ENCODE measurements around the gene FOXP1. TPM values are rescaled to one million over a fixed set of nuclear protein-coding genes. Genes with fewer than 3 reads are reported as not detected.

Gene FOXP1
- total and polyA plus RNA-seq, 2 donors from 2014 or later = 6.7 to 87.2 TPM

- Histone ChIP-seq H3K36me3 (ENCODE audit: control insufficient read depth in 2 of 3, insufficient read depth in 3 of 3, low read length in 3 of 3) (no peaks in the 10 kb centered on the region), H3K4me3 (ENCODE audit: low read length in 3 of 3) (no peak overlapping the region), H3K9ac (ENCODE audit: low read length in 3 of 3) (no peak overlapping the region), H3K27ac (ENCODE audit: low read depth in 2 of 2, low read length in 2 of 2) (no peak overlapping the region), H3K27me3 (ENCODE audit: control insufficient read depth, insufficient read depth, low read length) (no peaks in the 10 kb centered on the region), H3K9me3 (ENCODE audit: control insufficient read depth in 2 of 3, insufficient read depth in 1 of 3, low read length in 3 of 3) (no peaks in the 10 kb centered on the region), H3K4me1 (ENCODE audit: control insufficient read depth in 2 of 3, insufficient read depth in 2 of 3, low read depth in 1 of 3, low read length in 3 of 3) (no peaks in the 10 kb centered on the region)
- no peak for DNase-seq
- TF ChIP-seq CTCF (IDR thresholded peaks at IDR 0.05; ENCODE audit: borderline replicate concordance, extremely low read depth, insufficient read depth) = no peak
- intact Hi-C loops (cut with DNase I) = no loop called here
- FAIRE-seq = no peak
Measured at GRCh38 chr3:71142441-71143161, 440.9 kb downstream of the FOXP1 start.

DNA sequence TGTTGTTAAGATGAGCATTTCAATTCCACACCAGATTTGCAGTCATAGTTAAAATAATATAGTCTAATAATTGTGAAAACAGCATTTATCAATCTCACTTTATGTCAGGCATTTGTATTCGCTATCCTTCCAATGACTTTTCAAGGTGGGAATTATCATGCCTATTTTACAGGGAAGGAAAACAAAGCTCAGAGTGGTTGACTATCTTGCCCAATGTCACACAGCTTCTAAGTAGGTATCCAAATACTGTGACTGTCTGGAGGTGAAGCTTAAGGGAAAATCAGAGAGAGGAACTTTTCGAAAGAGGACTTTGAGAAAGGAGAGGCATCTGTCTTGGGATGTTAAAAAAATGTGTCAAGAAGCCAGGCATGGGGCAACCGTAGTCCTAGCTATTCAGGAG lies 443.1 kb downstream of the FOXP1 start:
- no peak for TF ChIP-seq CTCF (IDR thresholded peaks at IDR 0.05; ENCODE audit: borderline replicate concordance, extremely low read depth, insufficient read depth)
- no peak for FAIRE-seq

DNA sequence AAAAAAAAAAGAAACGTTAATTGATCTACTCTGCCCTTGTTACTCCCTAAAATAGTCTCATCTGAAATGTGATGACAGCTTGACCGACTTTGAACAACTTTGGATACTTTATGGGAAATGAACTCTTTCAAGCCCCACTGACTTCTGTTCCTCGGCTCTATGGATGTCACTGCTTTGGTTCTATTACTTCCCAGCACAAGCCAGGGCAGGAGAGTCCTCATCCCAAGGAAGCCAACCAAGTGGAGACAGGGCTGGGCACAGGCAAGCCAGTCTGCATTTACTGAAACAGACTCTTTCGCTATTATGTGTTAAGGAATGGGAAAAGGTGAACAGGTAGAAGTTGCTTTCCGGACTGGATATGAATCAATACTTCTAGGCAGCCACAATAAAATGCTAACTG lies 444.0 kb downstream of the FOXP1 start:
- TF ChIP-seq CTCF (IDR thresholded peaks at IDR 0.05; ENCODE audit: borderline replicate concordance, extremely low read depth, insufficient read depth) = no peak
- Histone ChIP-seq H3K9ac (ENCODE audit: low read length in 3 of 3) (no peak overlapping the region), H3K27ac (ENCODE audit: low read depth in 2 of 2, low read length in 2 of 2) (no peak overlapping the region), H3K36me3 (ENCODE audit: control insufficient read depth in 2 of 3, insufficient read depth in 3 of 3, low read length in 3 of 3) (no peaks in the 10 kb centered on the region), H3K4me1 (ENCODE audit: control insufficient read depth in 2 of 3, insufficient read depth in 2 of 3, low read depth in 1 of 3, low read length in 3 of 3) (peaks cover 0 to 4% (median under 1%) of the 10 kb centered on the region in 3 donors), H3K27me3 (ENCODE audit: control insufficient read depth, insufficient read depth, low read length) (no peaks in the 10 kb centered on the region), H3K9me3 (ENCODE audit: control insufficient read depth in 2 of 3, insufficient read depth in 1 of 3, low read length in 3 of 3) (no peaks in the 10 kb centered on the region), H3K4me3 (ENCODE audit: low read length in 3 of 3) (no peak overlapping the region)
- DNase-seq (peak in 1 of 5 donors; percentile 69), FAIRE-seq (no peak)
- intact Hi-C loops (cut with DNase I) = no loop called here

More for the DNA sequence above, 443.1 kb downstream of the FOXP1 start:
- no peak overlapping the region for H3K9ac ChIP-seq (ENCODE audit: low read length in 3 of 3)
- no peak overlapping the region for H3K4me3 ChIP-seq (ENCODE audit: low read length in 3 of 3)
- H3K27me3 ChIP-seq (ENCODE audit: control insufficient read depth, insufficient read depth, low read length) = no peaks in the 10 kb centered on the region
- intact Hi-C loops (cut with DNase I) = no loop called here
- no peak for DNase-seq
- H3K27ac ChIP-seq (ENCODE audit: low read depth in 2 of 2, low read length in 2 of 2) = no peak overlapping the region
- no peaks in the 10 kb centered on the region for H3K9me3 ChIP-seq (ENCODE audit: control insufficient read depth in 2 of 3, insufficient read depth in 1 of 3, low read length in 3 of 3)
- H3K4me1 ChIP-seq (ENCODE audit: control insufficient read depth in 2 of 3, insufficient read depth in 2 of 3, low read depth in 1 of 3, low read length in 3 of 3) = peaks cover 0 to 3% (median 0%) of the 10 kb centered on the region in 3 donors
- H3K36me3 ChIP-seq (ENCODE audit: control insufficient read depth in 2 of 3, insufficient read depth in 3 of 3, low read length in 3 of 3) = no peaks in the 10 kb centered on the region
